ENCODE measurements around the gene ADAMTS6.

The ADAMTS6 gene

GRCh38 chr5:65144136-65144871 is 337.4 kb downstream of the ADAMTS6 start:
- DNase-seq (ENCODE audit: low read depth) = no peak

GRCh38 chr5:65142511-65143011 is 339.2 kb downstream of the ADAMTS6 start:
- DNase-seq (ENCODE audit: low read depth) = no peak

GRCh38 chr5:65142016-65142415 is 339.7 kb downstream of the ADAMTS6 start:
- DNase-seq (ENCODE audit: low read depth) = no peak

- no peak for DNase-seq (ENCODE audit: low read depth)
These were observed 340.2 kb downstream of the ADAMTS6 start for GRCh38 chr5:65141493-65141892.

GRCh38 chr5:65137631-65138030 is 344.1 kb downstream of the ADAMTS6 start:
- DNase-seq (ENCODE audit: low read depth) = no peak

- DNase-seq (ENCODE audit: low read depth) = no peak
These were observed 348.1 kb downstream of the ADAMTS6 start for GRCh38 chr5:65133477-65134110.

GRCh38 chr5:65132386-65132785 is 349.3 kb downstream of the ADAMTS6 start:
- no peak for DNase-seq (ENCODE audit: low read depth)

GRCh38 chr5:65128226-65128625 is 353.5 kb downstream of the ADAMTS6 start:
- no peak for DNase-seq (ENCODE audit: low read depth)

GRCh38 chr5:65127161-65127901 is 354.4 kb downstream of the ADAMTS6 start:
- no peak for DNase-seq (ENCODE audit: low read depth)

- DNase-seq (ENCODE audit: low read depth) = no peak
These were observed 355.1 kb downstream of the ADAMTS6 start for GRCh38 chr5:65126542-65127069.

- no peak for DNase-seq (ENCODE audit: low read depth)
These were observed 355.9 kb downstream of the ADAMTS6 start for GRCh38 chr5:65125591-65126541.

- no peak for DNase-seq (ENCODE audit: low read depth)
These were observed 359.8 kb downstream of the ADAMTS6 start for GRCh38 chr5:65121880-65122436.

GRCh38 chr5:65120371-65120967 is 361.3 kb downstream of the ADAMTS6 start:
- DNase-seq (ENCODE audit: low read depth) = no peak

- DNase-seq (ENCODE audit: low read depth) = no peak
These were observed 364.2 kb downstream of the ADAMTS6 start for GRCh38 chr5:65117525-65117924.

GRCh38 chr5:65113771-65114170 is 367.9 kb downstream of the ADAMTS6 start:
- DNase-seq (ENCODE audit: low read depth) = no peak

GRCh38 chr5:65111961-65112658 is 369.6 kb downstream of the ADAMTS6 start:
- DNase-seq (ENCODE audit: low read depth) = no peak

GRCh38 chr5:65108786-65109743 is 372.7 kb downstream of the ADAMTS6 start:
- DNase-seq (ENCODE audit: low read depth) = no peak

- DNase-seq (ENCODE audit: low read depth) = no peak
These were observed 376.4 kb downstream of the ADAMTS6 start for GRCh38 chr5:65105301-65105700.

GRCh38 chr5:65104831-65105230 is 376.9 kb downstream of the ADAMTS6 start:
- DNase-seq (ENCODE audit: low read depth) = no peak

Measured in activated T-cell treated with anti-CD3 and anti-CD28 coated beads for 48 hours (primary cell).